DND-41 (cell line): ENCODE measurements around the gene NPIPA3.
"Not testable (repeated sequence)": the region's sequence is repeated elsewhere in the genome, so short reads cannot be mapped to it uniquely, and the experiment has no call there.

Source experiments
- ATAC-seq: fragments of 200-7000 bp; cut with Tn5 transposase; 3 replicates; pipeline ENCODE4 v1.9.1; 2021; ENCODE audit warnings: low read depth; ENCODE audit not compliant: insufficient read depth
- DNase-seq: peaks from one replicate; pipeline ENCODE4 v3.0.0-alpha.2; 2020
- H2AFZ ChIP-seq: 2 replicates; pipeline ENCODE4 v1.6.0; 2012; ENCODE audit warnings: low read depth, low read length
- H3K27ac ChIP-seq: 2 replicates; pipeline ENCODE4 v1.5.1; 2012; ENCODE audit warnings: low read length, inconsistent platforms
- H3K27me3 ChIP-seq: fragments of 200-600 bp; sonication (generic); 2 replicates; pipeline ENCODE4 v1.6.0; 2012; ENCODE audit warnings: low read length, mild to moderate bottlenecking, inconsistent platforms; ENCODE audit not compliant: insufficient read depth, poor library complexity
- H3K36me3 ChIP-seq: 2 replicates; pipeline ENCODE4 v1.5.1; 2012; ENCODE audit warnings: low read length, inconsistent platforms; ENCODE audit not compliant: insufficient read depth
- H3K4me1 ChIP-seq: 2 replicates; pipeline ENCODE4 v1.5.1; 2012; ENCODE audit warnings: mild to moderate bottlenecking, low read length; ENCODE audit not compliant: insufficient read depth
- H3K4me2 ChIP-seq: 2 replicates; pipeline ENCODE4 v1.6.0; 2012; ENCODE audit warnings: mild to moderate bottlenecking, moderate library complexity, low read length, inconsistent platforms; ENCODE audit not compliant: insufficient read depth
- H3K4me3 ChIP-seq, 2 experiments: fragments of 200-600 bp in 1 of 2; shearing (Covaris generic) in 1 of 2; 2 replicates each; pipeline ENCODE4 v1.5.1; 2012 to 2016; ENCODE audit warnings: inconsistent platforms in 2 of 2, low read length in 2 of 2, mild to moderate bottlenecking in 2 of 2, low read depth in 1 of 2, moderate library complexity in 1 of 2
- H3K79me2 ChIP-seq: 2 replicates; pipeline ENCODE4 v1.6.0; 2012; ENCODE audit warnings: low read length, inconsistent platforms; ENCODE audit not compliant: insufficient read depth
- H3K9ac ChIP-seq: 2 replicates; pipeline ENCODE4 v1.6.0; 2012; ENCODE audit warnings: low read depth, mild to moderate bottlenecking, inconsistent platforms, low read length, moderate library complexity
- H3K9me3 ChIP-seq: 2 replicates; pipeline ENCODE4 v1.5.1; 2012; ENCODE audit warnings: low read length, moderate library complexity, mild to moderate bottlenecking, inconsistent platforms; ENCODE audit not compliant: insufficient read depth, severe bottlenecking
- H4K20me1 ChIP-seq: 2 replicates; pipeline ENCODE4 v1.6.0; 2012; ENCODE audit warnings: low read length; ENCODE audit not compliant: insufficient read depth

NPIPA3 gene

DNA sequence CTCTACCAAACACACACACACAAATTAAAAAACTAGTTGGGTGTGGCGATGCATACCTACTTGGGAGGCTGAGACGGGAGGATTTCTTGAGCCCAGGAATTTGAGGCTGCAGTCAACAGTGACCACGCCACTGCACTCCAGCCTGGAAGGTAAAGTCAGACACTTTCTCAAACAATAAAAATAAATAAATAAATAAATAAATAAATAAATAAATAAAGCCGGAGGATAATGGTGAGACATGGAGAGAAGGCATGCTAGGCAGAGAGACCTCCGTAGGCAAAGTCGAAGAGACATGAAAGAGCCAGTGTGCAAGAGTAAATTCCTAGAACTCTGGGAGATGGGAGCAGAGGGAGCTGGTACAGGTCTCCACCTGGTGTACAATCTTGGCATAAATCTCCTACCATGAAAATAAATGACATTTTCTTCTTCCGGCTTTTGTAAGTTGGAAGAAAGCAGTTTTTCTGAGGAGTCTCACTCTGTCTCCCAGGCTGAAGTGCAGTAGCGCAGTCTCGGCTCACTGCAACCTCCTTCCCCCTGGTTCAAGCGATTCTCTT is 37.7 kb downstream of the NPIPA3 start:
- not testable (repeated sequence) for H3K27ac ChIP-seq, H2AFZ ChIP-seq, ATAC-seq

DNA sequence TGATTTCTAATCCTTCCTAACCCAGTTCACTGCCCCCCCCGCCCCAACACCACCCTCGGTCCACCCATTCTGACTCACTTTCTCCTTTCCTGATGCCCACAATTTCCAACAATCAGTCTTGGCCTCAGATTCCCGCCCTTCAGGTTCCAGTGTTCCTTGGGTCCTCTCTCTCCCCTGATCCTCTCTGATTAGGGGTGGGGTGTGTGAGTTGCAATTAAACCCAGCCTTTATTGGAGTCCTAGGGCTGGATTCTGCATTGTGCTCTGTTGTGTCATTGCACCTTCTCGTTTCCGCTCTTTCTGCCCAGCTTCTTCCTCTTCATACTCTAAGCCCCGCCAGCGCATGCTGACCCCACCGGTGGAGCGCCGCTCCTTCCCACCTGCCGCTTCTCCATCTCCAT is 38.6 kb downstream of the NPIPA3 start:
- not testable (repeated sequence) for ATAC-seq, H2AFZ ChIP-seq, H3K4me3 ChIP-seq, DNase-seq, H3K27me3 ChIP-seq, H3K9ac ChIP-seq, H3K4me2 ChIP-seq, H3K4me1 ChIP-seq, H3K27ac ChIP-seq, H3K79me2 ChIP-seq, H4K20me1 ChIP-seq, H3K9me3 ChIP-seq, H3K36me3 ChIP-seq

More for the DNA sequence above, 37.7 kb downstream of the NPIPA3 start:
- H4K20me1 ChIP-seq, H3K9me3 ChIP-seq, H3K4me1 ChIP-seq, DNase-seq, H3K27me3 ChIP-seq, H3K79me2 ChIP-seq, H3K9ac ChIP-seq, H3K36me3 ChIP-seq, H3K4me3 ChIP-seq, H3K4me2 ChIP-seq: not testable (repeated sequence)

DNA sequence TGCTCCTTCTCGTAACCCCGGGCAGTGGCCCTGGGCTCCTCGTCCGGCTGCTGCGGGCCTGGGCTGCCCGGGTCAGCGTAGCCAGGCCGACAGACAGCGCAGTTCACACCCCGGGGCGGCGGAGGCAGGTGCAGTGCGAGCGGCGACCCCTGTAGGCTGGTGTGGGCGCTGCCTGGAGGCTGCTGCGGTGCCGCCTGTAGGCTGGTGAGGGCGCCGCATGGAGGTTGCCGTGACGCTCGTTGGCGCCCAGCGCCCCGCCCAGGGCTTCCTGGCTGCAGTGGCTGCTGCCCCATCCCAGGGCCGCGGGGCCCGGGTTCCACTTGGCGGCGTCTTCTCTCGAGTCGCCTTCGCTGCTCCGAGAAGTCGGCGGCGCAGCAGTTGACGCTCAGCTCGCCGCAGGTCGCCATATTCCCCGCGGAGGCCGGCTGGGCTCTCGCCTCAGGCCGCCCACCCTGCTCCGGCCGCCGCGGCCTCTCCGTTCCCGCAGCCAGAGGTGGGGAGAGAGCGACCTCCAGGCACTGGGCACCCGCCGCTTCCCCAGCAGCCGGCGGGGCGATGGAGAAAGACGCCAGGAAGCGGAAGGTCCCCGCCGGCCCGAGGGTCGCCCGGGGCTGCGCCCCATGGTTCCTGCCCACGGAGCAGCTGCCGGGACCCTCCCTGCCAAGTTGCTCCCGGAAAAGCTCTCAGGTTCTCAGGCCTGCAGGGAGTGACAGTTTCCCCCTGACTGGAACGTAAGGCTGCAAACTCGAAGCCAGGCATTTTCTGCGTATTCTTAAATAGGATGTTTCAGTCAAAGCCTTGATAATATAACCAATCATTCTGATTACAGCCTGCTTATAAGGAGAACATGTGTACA is 39.3 kb downstream of the NPIPA3 start, which contains the start of gene NPIPA2:
NPIPA2 (plus strand) TSS at position 261 of the 856 bp plus-strand sequence. CDS start 5,533 bp downstream, outside the sequence.
- not testable (repeated sequence) for H3K36me3 ChIP-seq, H4K20me1 ChIP-seq, H3K4me3 ChIP-seq, H3K27ac ChIP-seq, H2AFZ ChIP-seq, H3K4me2 ChIP-seq, H3K4me1 ChIP-seq, DNase-seq, H3K9ac ChIP-seq, H3K79me2 ChIP-seq, H3K27me3 ChIP-seq, H3K9me3 ChIP-seq
- ATAC-seq: peak; percentile 98

- ATAC-seq, H3K9ac ChIP-seq, H3K4me2 ChIP-seq, H3K27ac ChIP-seq, H3K79me2 ChIP-seq, DNase-seq, H3K4me1 ChIP-seq, H3K27me3 ChIP-seq, H2AFZ ChIP-seq, H3K36me3 ChIP-seq, H4K20me1 ChIP-seq, H3K4me3 ChIP-seq, H3K9me3 ChIP-seq: not testable (repeated sequence)
Measured at GRCh38 chr16:14773654-14774053, 70.4 kb downstream of the NPIPA3 start.

GRCh38 chr16:14775624-14776023 is 72.4 kb downstream of the NPIPA3 start:
- H3K36me3 ChIP-seq, H3K4me1 ChIP-seq, H3K27ac ChIP-seq, H3K4me2 ChIP-seq, H3K4me3 ChIP-seq, H3K27me3 ChIP-seq, DNase-seq, H4K20me1 ChIP-seq, H3K9ac ChIP-seq, H2AFZ ChIP-seq, H3K79me2 ChIP-seq, ATAC-seq, H3K9me3 ChIP-seq: not testable (repeated sequence)
